ENCODE results near the gene PEX5L. TPM values are rescaled to one million over a fixed set of nuclear protein-coding genes. Genes with fewer than 3 reads are reported as not detected.

The PEX5L gene
- polyA plus RNA-seq, 2 of the 4 experiments (the other 2 are of a cell fraction) = 0.06 to 0.08 TPM

- Histone ChIP-seq H3K4me3 (no peak overlapping the region), H3K4me2 (no peak overlapping the region), H3K27ac (no peak overlapping the region), H3K9me3 (no peaks in the 10 kb centered on the region), H3K4me1 (no peaks in the 10 kb centered on the region)
- CTCF ChIA-PET = no interaction called here
- no peak for ATAC-seq
- WGBS (ENCODE audit: missing lambda C conversion rate) = 4% methylated on average over 1 of the region's 1 CpG
- TF ChIP-seq CEBPB (IDR thresholded peaks at IDR 0.05) (no peak), RFX5 (IDR thresholded peaks at IDR 0.05) (no peak), ESRRA (IDR thresholded peaks at IDR 0.05; ENCODE audit: borderline replicate concordance, low read length) (no peak)
- FAIRE-seq = no peak
- DNase-seq (ENCODE audit: low read depth in 1 of 2, low spot score in 1 of 2) = no peak
- POLR2A ChIA-PET = no interaction called here
These were observed 12.1 kb upstream of the PEX5L start for GRCh38 chr3:180048840-180049239.

DNA sequence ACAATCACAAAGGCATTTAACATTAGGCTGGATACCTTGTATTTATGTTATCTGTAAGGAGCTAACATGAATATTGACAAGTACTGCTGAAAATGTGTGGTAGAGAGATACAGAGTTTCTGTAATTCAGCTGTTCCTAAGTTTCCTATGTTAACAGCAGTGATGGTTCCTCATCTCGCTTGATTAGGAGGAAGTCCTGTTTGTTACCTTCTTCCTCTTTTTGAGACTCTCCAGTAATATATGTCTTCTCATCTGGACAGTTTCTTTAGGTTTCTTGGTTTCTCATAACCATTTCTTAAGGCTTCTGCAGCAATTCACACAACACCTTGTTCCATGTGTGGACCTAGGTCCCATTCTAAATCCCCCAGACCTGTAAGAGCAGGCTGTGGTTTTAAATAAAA lies 11.4 kb upstream of the PEX5L start:
- no peak overlapping the region for H3K4me2 ChIP-seq
- ChIA-PET CTCF (no interaction called here), POLR2A (no interaction called here)
- no peak overlapping the region for H3K4me3 ChIP-seq
- FAIRE-seq (no peak), ATAC-seq (no peak), DNase-seq (ENCODE audit: low read depth in 1 of 2, low spot score in 1 of 2) (no peak)
- H3K9me3 ChIP-seq = no peaks in the 10 kb centered on the region
- no peak for TF ChIP-seq ELK1 (IDR thresholded peaks at IDR 0.05; ENCODE audit: low read depth, low read length)
- TF ChIP-seq MAZ (IDR thresholded peaks at IDR 0.05; ENCODE audit: borderline replicate concordance, low read depth, low read length) = no peak
- TF ChIP-seq EHF (CRISPR knock-in tag; IDR thresholded peaks at IDR 0.05) = no peak
- no peak for TF ChIP-seq CHD2 (IDR thresholded peaks at IDR 0.05; ENCODE audit: low read length, partially characterized antibody)
- TF ChIP-seq FOSL2 (IDR thresholded peaks at IDR 0.05) = no peak
- TF ChIP-seq FOSL2 (CRISPR knock-in tag; IDR thresholded peaks at IDR 0.05) = no peak
- TF ChIP-seq KDM1A (IDR thresholded peaks at IDR 0.05; ENCODE audit: low read depth) = no peak
- TF ChIP-seq RNF2 (IDR thresholded peaks at IDR 0.05; ENCODE audit: borderline replicate concordance, low read depth) = no peak
- TF ChIP-seq, protein P1, sequence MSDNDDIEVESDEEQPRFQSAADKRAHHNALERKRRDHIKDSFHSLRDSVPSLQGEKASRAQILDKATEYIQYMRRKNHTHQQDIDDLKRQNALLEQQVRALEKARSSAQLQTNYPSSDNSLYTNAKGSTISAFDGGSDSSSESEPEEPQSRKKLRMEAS (IDR thresholded peaks at IDR 0.05) = no peak
- TF ChIP-seq CBX2 (IDR thresholded peaks at IDR 0.05; ENCODE audit: borderline replicate concordance, low read depth) = no peak
- no peak for TF ChIP-seq CBX8 (IDR thresholded peaks at IDR 0.05)
- TF ChIP-seq HMGXB4 (CRISPR knock-in tag; IDR thresholded peaks at IDR 0.05; ENCODE audit: borderline replicate concordance) = no peak
- no peak for TF ChIP-seq MAFK (IDR thresholded peaks at IDR 0.05; ENCODE audit: partially characterized antibody)
- TF ChIP-seq JUNB (IDR thresholded peaks at IDR 0.05) = no peak
- no peak for TF ChIP-seq GATA3 (IDR thresholded peaks at IDR 0.05; ENCODE audit: borderline replicate concordance)
- no peak for TF ChIP-seq HOXB13 (CRISPR knock-in tag; IDR thresholded peaks at IDR 0.05; ENCODE audit: low read depth)
- TF ChIP-seq MYC (IDR thresholded peaks at IDR 0.05; ENCODE audit: borderline replicate concordance, low read length) = no peak
- H3K4me1 ChIP-seq = no peaks in the 10 kb centered on the region
- 0% methylated on average over 1 of the region's 1 CpG for WGBS (ENCODE audit: missing lambda C conversion rate)
- H3K27ac ChIP-seq = no peak overlapping the region

- DNase-seq (ENCODE audit: low read depth in 1 of 2, low spot score in 1 of 2) (no peak), FAIRE-seq (no peak), ATAC-seq (no peak)
- TF ChIP-seq KDM1A (IDR thresholded peaks at IDR 0.05; ENCODE audit: low read depth) = no peak
- no peak for TF ChIP-seq CBX8 (IDR thresholded peaks at IDR 0.05)
- no peak for TF ChIP-seq CEBPB (IDR thresholded peaks at IDR 0.05)
- no peak for TF ChIP-seq TFCP2L1 (CRISPR knock-in tag; IDR thresholded peaks at IDR 0.05)
- TF ChIP-seq JUNB (IDR thresholded peaks at IDR 0.05) = no peak
- TF ChIP-seq, protein P2, sequence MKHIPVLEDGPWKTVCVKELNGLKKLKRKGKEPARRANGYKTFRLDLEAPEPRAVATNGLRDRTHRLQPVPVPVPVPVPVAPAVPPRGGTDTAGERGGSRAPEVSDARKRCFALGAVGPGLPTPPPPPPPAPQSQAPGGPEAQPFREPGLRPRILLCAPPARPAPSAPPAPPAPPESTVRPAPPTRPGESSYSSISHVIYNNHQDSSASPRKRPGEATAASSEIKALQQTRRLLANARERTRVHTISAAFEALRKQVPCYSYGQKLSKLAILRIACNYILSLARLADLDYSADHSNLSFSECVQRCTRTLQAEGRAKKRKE (CRISPR knock-in tag; IDR thresholded peaks at IDR 0.05; ENCODE audit: low read depth) = no peak
- no peak for TF ChIP-seq BCL3 (IDR thresholded peaks at IDR 0.05)
- no peak for TF ChIP-seq RFX5 (IDR thresholded peaks at IDR 0.05)
- TF ChIP-seq KDM5A (IDR thresholded peaks at IDR 0.05) = no peak
- TF ChIP-seq TP53 (CRISPR knock-in tag; IDR thresholded peaks at IDR 0.05) = no peak
- no peak for TF ChIP-seq ESRRA (IDR thresholded peaks at IDR 0.05; ENCODE audit: borderline replicate concordance, low read length)
- TF ChIP-seq RARB (CRISPR knock-in tag; IDR thresholded peaks at IDR 0.05) = no peak
- TF ChIP-seq HDAC2 (IDR thresholded peaks at IDR 0.05) = no peak
- TF ChIP-seq BHLHE40 (IDR thresholded peaks at IDR 0.05; ENCODE audit: low read depth, low read length) = no peak
- TF ChIP-seq NPAS2 (CRISPR knock-in tag; IDR thresholded peaks at IDR 0.05; ENCODE audit: borderline replicate concordance) = no peak
- no peak for TF ChIP-seq ZNF302 (CRISPR knock-in tag; IDR thresholded peaks at IDR 0.05)
- H3K4me2 ChIP-seq = no peak overlapping the region
- H3K27ac ChIP-seq = no peak overlapping the region
- no peaks in the 10 kb centered on the region for H3K9me3 ChIP-seq
- ChIA-PET CTCF (no interaction called here), POLR2A (no interaction called here)
- WGBS (ENCODE audit: missing lambda C conversion rate) = 0% methylated on average over 3 of the region's 4 CpGs
- no peaks in the 10 kb centered on the region for H3K4me1 ChIP-seq
- H3K4me3 ChIP-seq = no peak overlapping the region
These were observed 4.2 kb upstream of the PEX5L start for GRCh38 chr3:180040966-180041365.

Measured in A549 (cell line).